ENCODE measurements around the gene MED27.
A peak's percentile ranks its signal among the peaks of the same experiment; 100 is the strongest.

MED27 gene

DNA sequence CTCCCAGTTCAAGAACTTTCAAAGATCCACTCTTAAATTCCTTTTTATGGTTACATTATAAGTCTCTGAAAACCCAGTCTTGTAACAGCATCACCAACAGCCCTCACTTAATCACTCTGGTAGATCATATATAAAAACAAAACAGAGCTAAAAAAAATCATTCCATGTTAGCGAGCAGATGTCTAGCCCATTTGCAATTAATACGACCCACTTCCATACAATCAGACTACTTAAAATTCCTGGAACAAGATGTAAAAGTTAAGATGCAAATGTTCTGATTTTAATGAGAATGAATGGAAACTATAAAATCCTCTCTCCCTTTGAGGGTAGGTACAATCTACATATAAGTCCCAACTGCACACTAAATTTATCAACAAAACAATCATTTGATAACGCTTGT, 167.0 kb downstream of the MED27 start:
- no peak for DNase-seq

DNA sequence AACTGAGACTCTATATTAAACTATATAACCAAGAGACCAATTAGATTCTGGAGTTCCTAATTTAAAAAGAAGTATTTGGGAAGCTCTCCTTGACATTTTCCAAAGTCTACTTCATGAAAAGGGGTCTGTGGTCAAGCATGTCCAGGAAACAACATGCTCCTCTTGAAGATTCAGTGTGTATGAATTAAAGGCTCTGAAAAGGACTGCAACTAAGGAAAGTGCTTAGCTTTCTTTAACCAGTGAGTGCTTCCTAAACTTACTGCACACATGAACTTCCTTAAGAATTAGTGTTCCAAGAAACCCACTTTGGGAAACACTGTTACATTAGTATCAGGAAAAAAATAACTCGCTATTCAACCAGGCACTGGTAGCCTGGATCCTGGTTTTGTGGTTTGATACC, 167.6 kb downstream of the MED27 start:
- DNase-seq, result no peak

DNA sequence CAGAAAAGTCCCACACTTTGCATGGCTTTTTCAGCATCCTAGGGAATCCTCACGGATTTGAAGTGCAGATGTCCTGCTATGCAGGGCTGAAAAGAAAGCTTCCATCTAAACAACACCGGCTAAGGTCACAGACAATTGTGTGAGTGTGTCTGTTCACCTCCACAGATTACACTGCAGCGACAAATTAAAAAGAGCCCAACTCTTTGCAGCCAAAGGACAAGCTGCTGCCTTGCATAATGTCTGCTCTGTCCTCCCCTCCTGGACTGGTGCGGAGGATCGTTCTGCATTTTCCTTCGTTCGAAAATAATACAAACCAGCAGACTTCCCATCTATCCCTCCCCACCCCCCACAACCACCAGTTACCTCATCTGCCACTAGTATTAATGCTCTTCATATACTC, 169.1 kb downstream of the MED27 start:
- DNase-seq, result no peak

DNA sequence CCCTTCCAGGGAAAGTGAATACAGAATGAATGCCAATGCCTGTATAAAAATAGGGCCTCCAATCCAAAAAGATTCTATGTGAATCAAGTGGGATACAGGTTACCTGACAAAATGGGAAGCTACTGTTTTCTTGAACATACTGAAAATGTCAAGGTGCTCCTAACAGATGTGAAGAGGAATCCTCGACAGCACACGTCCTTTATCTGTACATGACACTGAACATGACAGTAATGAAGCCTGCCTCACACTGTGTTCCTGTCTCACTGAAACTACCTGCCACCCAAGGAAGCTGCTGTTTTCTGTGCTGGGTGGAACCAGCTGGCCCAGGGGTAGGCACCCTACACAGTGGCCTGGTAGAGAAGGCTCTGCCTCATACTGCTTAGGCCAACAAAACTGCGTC, 174.5 kb downstream of the MED27 start:
- DNase-seq, result no peak

DNA sequence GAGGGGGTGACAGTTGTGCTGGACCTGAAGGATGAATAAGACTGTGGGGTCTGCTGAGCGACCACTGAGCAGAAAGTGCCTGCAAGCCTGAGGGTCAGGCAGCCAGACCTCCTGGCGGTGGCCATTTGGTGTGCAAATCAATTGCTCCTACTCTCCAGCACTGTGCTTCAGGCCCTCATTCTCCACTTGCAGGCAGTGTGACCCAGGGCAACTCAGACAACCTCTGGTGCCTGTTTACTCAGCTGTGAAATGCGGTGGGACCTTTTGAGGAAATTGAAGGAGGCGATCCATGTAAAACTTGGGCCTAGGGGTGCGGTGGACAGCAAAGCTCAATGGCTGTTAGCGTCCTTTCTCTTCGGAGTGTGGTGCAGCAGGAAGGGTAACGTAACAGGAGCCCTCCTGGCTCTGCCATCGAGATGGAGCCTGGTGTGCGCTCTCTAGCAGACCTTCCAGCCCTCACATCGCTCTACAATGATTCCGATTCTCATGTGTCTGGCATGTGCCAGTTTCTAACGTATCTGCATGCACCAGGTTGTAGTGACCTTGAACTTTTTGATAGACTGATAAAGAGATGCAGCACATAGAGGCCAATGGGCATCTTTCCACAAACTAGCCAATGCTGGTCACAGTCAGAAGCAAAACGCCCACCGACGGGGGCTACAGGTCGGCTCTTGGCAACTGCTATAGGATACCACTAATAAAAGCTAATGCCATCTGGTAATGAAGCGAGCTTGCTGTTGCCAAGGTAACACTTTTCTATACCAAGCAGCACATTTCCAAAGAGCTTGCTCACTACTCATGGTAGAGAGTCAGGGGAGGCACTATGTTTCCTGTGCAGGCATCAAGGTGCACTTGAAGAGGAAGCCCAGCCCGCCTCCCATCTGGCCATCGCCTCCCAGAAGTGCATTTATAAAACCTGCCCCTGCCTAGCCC, 180.1 kb downstream of the MED27 start:
- DNase-seq, result peak; percentile 96

DNA sequence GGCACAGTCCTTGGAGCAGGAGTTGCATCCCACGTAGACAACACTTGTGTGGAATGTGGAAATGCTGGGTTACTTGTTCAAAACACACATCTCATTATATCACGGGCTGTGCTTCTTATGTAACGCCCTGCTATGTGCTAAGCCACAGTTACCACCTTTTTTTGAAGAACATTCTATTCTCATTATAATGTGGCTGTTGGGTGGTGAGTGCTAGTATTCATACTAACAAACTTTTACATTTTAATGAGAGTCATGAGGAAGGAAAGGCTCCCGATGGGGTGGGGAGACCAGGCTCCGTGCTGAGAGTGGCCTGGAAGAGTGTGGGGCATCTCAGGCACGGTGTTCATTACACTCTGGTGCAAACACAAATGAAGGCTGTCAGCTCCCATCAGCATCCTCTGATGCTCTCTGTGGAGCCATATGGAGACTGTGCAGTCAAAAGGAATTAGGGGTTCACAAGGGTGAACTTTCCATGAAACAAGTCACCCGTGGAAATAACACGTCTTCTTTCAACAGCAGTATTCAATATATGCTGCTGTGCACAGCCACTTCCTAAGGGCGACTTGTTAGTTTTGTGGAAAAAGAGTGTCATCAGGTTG, 186.7 kb downstream of the MED27 start:
- no peak for DNase-seq

DNA sequence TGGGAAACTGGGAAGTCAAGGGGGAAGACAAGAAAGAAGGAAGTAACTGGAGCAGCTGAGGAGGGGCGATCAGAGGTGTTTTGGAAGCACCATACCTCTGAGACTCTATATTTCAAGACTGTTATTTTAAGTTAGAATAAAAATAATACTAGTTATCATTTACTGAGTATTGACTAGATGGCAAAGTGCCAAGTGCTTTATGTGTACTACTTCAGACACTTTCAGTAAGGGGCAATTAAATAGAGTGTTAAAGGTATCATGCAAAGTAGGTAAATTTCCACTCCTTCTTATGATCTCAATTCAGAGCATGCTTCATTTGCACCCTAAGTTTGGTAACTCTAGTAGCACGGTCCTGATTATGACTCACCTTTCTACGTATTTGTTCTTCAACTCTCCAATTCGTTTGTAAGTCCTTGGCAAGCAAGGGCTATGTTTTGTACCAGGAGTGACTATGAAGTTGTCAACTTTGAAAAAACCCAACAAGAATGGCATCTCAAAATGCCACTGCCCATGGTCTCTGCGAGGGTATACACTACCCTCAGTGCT, 187.4 kb downstream of the MED27 start:
- no peak for DNase-seq

DNA sequence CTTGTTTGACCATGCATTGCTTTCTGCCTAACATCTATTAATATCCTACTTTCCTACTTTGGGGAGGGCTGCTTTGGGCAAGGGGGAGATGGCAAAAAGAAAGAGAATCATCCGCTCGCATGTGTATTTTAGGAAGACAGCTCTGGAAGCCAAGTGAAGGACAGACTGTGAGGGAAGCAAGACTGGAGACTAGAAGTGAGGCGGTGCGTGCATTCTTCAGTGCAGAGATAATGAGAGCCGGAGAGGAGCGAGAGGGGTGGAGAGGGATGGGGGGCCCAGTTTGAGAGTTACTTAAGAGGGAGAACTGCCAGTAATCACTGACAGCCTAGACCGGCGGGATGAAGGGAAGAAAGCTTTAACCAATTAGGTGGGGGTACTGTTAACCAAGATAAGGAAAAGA, 188.1 kb downstream of the MED27 start:
- no peak for DNase-seq

DNA sequence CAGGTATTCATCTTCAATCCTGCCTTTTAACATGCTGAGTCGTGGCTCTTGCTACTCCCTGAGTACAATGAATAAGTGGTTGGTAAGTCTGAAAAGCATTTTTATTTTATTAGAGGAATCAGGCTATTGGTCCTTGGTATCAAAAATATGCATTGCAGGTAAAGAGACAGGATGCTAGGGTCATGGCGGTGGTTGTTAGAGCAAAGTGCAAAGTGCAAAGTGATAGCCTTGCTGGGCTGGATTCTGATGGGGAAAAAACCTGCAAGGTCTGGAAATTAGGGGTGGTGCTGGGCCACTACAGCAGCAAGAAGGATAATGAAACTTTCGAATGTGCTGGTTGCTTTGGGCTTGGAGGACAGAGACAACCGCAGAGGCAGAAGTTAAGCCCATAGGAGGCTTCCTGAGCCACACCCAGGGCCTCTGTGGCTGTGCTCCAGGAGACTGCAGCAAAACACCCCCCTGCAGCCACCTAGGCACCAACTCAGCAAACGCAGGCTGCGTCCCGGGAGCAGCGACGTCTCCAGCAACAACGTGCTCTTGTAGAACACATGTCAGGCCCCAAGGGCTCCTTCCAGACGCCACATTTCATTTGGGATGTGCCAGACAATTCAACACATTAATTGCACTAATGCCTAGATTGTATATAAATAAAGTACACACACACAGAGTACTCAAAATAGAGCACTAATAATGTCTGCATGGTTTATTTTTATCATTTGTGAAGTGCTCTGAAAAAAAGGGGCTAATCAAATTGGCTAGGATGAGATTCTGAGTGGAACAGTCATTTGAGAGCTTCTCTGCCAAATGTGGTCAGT, 190.0 kb downstream of the MED27 start:
- no peak for DNase-seq

DNA sequence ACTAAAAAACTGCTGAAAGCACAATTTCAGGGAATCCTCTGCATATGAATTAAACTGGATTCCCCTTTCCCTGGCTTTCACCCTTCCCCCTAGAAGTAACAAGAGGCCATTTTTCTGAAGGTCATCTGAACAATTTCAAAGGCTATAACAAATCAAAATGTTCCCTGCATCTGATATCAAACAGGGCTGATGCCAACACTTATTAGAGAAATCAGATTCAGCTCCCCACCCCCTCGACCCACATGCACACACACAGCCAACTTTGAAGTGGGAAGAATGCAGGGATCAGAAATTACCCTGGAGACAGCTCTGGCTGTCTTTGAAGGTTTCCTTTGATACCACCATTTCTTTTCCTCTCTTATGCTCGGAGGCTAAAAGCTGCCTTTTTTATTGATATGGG, 190.7 kb downstream of the MED27 start:
- DNase-seq, result no peak

DNA sequence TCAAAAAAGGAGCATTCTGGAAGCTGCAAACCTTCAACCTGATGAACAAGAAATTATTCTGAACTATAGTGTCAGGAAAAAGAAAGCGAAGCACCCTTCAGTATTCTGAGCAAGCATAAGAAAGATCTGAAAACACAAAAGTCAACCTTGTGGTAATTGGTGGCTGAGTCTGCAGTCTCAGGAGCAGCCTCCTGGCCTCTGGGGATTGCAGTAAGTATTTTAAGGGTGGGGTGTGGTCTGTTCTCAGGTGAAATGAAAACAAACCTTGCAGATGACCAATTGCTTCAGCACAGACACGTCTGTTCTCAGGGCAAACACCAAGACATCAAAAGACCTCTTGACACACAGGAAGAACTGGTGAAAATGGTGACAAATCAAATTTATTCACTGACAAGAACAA, 192.0 kb downstream of the MED27 start:
- DNase-seq, result no peak

DNA sequence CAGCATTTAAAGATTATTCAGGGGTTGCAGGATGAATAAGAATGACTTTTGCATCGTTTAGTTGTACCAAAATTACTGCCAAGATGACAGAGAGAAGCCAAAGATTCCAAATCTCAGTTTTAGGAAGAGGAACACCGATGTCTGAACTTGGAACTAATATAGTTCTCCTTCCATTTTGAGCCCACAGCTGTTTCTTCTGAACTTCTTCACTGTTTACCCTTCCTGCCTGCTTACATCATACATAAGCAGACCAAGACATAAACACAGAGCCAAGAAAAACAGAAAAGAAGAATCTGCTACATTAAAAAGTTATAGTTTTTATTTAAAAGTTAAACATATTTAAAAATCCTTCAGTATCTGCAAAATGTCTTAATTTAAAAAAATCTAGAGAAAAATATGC, 192.8 kb downstream of the MED27 start:
- DNase-seq, result no peak

DNA sequence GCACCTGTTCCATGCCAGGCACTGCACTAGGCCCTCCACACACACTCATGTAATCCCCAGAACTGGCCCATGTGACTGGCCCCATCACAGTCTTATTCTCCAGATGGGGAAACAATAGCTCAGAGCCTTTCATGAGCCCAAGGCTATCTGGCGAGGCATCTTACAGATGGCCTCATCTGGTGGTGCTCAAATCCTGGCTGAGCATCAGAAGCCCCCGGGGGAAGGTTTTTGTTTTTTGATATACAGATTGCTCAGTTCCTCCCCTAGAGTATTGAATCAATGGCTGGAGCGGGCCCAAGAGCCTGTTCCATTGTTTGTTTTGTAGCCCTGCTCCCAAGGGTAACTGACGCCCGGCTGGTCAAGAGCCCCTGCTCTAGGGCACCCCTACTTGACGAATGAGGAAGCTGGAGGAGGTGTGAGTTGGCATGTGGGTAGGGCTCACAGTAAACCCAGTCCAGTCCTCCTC, 194.5 kb downstream of the MED27 start:
- peak; percentile 96 for DNase-seq

DNA sequence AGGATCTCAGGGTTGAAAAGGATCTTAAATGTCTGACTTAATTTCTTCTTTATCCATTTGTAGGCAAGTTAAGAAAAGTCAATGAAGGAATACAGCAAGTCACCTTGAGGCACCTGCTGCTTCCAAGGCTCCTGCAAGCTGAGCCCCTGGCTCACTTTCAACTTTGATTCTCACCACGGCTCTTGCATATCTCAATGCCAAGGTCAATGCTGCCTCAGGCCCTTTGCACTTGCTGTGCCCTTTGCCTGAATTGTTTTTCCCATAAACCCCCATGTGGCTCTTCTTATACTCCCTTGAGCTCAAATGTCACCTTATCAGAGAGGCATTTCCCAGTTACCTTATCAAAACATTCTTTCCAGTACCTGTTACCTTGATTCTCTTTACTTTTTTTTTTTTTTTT, 195.4 kb downstream of the MED27 start:
- DNase-seq, result no peak

DNA sequence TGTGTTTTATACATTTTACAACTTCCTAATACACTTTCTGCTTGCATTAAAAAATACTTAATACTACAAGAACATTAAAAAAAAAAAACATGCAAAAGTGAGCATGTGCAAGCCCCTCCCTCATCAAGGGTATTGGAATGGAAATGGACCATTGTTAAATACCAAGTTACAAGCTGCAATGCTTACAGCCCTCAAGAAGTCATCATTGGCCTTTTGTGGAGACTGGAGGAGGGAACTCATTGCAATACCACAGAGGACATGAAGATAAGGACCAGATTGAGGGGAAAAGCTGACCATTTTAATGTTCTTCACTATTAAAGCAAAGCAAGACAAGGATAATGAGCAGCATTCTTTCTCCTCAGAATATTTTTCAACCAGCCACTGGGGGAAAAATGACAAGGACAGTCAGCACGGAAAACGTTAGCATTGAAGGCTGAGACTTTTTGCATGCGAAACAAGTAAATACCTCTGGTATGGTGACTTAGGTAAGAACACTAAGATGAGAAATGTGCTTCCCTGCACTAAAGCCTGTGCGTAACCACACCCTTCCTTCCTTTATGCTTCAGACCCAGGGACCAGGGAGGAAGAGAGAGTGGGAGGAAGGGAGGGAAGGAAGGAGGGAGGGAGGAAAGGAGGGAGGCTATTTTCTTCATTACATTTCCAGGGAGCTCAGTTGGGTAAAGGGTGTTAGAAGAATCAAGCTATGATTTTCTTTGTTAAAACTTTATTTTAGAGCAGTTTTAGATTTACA, 198.7 kb downstream of the MED27 start:
- no peak for DNase-seq

DNA sequence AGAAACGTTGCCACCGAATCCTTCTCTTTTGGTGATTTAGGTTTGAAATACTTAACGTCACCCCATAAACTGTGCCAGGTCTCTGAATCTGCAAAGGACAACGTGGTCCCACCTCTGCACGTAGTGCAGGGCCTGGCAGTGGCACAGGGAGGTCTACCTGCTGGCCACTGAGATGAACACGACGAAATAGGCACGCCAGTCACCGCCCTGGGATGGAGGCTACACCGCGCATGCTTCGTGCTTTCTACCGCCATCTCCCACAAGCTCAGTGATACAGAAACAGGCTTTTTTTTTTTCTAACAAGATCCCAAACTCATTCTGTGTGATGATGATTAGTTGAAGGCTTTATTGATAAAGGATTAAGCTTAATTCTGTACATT, 199.8 kb downstream of the MED27 start:
- DNase-seq, result no peak

DNA sequence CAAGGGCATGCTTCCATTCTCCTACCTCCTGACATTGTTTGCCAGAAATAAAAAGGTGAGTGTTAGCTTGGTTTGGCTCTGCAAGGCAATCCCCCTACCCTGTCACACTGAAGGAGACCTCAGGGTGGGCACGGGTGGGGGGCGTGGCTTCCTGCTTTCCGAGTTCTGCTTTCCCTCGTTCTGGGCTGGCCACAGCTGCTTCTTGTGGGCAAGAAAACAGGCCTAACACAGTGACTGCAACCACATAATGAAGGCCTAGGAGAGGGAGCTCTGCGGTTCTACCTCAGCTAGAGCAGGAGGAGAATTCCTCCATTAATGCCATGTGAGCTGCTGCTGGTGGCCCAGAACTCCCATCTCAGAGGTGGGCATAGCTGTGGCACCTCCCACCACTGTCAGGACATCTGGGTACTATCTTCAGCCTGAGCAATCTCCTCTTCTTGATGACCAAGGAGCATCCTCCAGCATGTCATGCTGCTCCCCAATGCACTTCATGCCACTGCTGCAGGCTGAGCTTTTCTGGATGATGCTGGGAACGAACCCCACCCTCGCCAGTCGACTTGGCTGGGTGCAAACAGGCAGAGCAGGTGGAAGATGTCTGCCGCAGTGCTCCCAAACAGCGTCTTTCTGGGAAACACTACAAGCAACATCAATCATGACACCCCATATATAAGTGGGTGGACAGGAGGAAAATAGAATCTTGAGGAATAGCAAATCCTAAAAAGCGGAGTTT, 200.3 kb downstream of the MED27 start:
- DNase-seq, result no peak

DNA sequence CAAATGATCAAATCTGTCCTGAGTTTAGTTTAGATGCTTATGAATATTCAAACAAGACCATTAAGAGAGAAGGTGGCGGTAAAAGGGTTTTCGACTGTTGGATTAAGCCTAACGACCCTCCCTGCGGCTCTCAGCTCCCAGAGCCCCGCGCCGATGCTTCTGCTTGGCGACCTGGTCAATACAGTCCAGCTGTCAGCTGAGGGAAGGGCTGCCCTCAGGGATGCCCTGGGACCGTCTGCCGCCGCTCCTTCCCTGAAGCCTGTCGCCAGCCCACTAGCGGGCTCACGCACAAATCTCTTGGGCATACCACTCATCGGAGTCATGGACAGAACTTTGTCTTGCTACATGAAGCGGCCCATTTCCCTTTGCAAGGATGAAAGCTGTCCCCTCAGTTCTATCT, 203.2 kb downstream of the MED27 start:
- no peak for DNase-seq

DNA sequence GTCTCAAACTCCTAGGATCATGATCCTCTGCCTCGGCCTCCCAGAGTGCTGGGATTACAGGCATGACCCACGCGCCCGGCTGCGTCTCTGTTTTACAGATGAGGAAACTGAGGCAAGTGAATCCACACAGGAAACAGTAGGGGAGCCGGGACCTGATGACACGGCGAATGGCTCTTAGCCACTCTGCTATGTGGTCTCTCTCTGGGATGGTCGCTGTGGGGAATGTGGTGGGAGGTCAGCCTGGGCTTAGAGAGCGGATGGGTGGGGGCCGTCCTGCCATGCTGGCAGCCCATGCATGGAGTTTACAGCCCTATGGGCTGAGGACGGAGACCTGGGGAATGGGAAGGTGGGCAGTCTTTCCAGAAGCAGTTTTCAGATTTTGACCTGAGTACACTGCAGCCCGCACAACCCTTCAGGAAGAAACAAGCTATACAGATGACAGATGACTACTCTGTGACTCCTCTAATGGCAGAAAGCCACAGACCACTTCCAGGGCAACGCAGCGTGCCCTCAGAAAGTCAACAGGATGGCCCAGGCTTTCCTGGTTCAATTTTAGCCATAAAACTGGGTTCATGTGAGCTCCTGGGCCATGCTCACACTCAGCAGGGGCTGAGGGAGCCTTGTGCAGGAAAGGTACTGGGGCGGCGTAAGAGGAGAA, 203.7 kb downstream of the MED27 start:
- no peak for DNase-seq

DNA sequence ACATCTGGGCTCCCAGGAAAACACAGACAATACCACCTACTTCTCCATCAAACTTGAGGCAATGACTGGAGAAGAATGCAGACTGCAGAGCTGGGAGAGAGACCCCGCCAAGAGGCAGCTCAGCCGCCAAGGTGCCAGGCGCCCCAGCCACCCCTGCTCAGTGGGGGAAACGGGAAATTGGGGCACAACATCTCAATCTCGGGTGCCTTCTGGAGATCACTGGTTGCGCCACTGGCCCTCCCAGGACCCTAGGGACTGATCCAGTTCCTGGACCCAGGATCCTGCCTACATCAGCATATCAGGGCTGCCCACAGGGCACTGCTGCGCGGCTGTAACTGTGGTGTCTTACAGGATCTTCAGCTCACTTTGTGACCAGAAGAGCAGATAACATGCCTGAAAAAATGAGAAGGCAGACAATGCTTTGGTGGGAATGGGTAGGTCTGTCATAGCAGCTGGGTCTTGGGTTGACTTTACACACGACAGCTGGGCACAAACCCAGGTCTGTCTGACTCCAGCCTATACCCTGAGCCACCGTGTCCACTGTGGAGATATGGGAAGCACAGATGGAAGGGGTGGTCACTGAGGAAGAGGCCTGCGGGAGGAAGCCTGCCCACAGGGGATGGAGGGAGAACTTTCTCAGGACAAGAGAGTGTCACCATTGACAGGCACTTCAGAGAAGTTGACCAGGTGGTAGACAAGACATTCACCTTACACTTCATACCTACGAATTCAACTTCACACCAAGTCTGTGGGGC, 204.6 kb downstream of the MED27 start:
- DNase-seq, result no peak

DNA sequence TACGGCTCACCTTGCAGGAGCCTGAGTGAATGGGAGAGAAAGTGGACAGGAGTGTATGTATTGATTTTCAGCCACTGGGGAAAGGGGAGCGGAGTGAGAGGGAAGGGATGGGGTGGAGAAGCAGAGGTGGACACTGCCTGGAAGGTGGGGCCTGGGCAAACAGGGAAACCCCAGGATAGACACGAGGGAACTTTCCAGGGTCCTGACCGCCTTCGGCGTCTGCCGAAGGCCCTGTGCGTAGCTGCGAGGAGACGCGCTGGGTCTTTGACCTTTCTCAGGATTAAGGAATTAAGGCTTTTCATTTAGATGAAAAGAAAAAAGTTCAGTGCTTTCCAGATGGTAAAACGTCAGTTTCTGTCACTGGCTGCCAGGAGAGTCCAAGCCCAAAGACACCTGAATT, 205.2 kb downstream of the MED27 start:
- DNase-seq, result no peak

Data from NCI-H524 treated with DMSO at 0.1 percent for 48 hours (cell line).